ENCODE measurements around the gene HYDIN. TPM values are rescaled to one million over a fixed set of nuclear protein-coding genes. Genes with fewer than 3 reads are reported as not detected.

Gene HYDIN
- total RNA-seq, 1 donor from 2014 or later: 1.2 TPM

GRCh38 chr16:71225145-71225544, 5.4 kb downstream of the HYDIN start:
- TF ChIP-seq CTCF (IDR thresholded peaks at IDR 0.05): no peak
- intact Hi-C loops (cut with DNase I): no loop called here
- DNase-seq (ENCODE audit: low spot score in 2 of 2): no peak

GRCh38 chr16:71218306-71218963, 12.1 kb downstream of the HYDIN start:
- intact Hi-C loops (cut with DNase I): no loop called here
- DNase-seq (ENCODE audit: low spot score in 2 of 2): no peak
- peaks cover 0 to 7% of the 10 kb centered on the region in 2 donors for H3K9me3 ChIP-seq
- no peaks in the 10 kb centered on the region for H3K27me3 ChIP-seq
- no peaks in the 10 kb centered on the region for H3K4me1 ChIP-seq
- no peaks in the 10 kb centered on the region for H3K36me3 ChIP-seq
- H3K4me3 ChIP-seq: no peak overlapping the region
- no peak for TF ChIP-seq CTCF (IDR thresholded peaks at IDR 0.05)
- no peak overlapping the region for H3K27ac ChIP-seq

More at GRCh38 chr16:71225145-71225544, 5.4 kb downstream of the HYDIN start:
- Histone ChIP-seq H3K4me1 (no peaks in the 10 kb centered on the region), H3K9me3 (peaks cover 0 to 27% of the 10 kb centered on the region in 2 donors), H3K27me3 (no peaks in the 10 kb centered on the region), H3K27ac (no peak overlapping the region), H3K36me3 (no peaks in the 10 kb centered on the region), H3K4me3 (no peak overlapping the region)

- H3K4me1 ChIP-seq: no peaks in the 10 kb centered on the region
- TF ChIP-seq CTCF (IDR thresholded peaks at IDR 0.05): no peak
- H3K36me3 ChIP-seq: no peaks in the 10 kb centered on the region
- no peak for DNase-seq (ENCODE audit: low spot score in 2 of 2)
- intact Hi-C loops (cut with DNase I): no loop called here
- H3K9me3 ChIP-seq: peaks cover 0 to 7% of the 10 kb centered on the region in 2 donors
- H3K27me3 ChIP-seq: no peaks in the 10 kb centered on the region
- no peak overlapping the region for H3K4me3 ChIP-seq
- H3K27ac ChIP-seq: no peak overlapping the region
Measured at GRCh38 chr16:71217506-71217905, 13.0 kb downstream of the HYDIN start.

GRCh38 chr16:71216714-71217113, 13.8 kb downstream of the HYDIN start:
- Histone ChIP-seq H3K36me3 (no peaks in the 10 kb centered on the region), H3K9me3 (peaks cover 0 to 2% of the 10 kb centered on the region in 2 donors), H3K27ac (no peak overlapping the region), H3K4me1 (no peaks in the 10 kb centered on the region), H3K27me3 (no peaks in the 10 kb centered on the region), H3K4me3 (no peak overlapping the region)
- DNase-seq (ENCODE audit: low spot score in 2 of 2): no peak
- TF ChIP-seq CTCF (IDR thresholded peaks at IDR 0.05): no peak
- intact Hi-C loops (cut with DNase I): no loop called here

- no peak overlapping the region for H3K27ac ChIP-seq
- intact Hi-C loops (cut with DNase I): no loop called here
- no peaks in the 10 kb centered on the region for H3K36me3 ChIP-seq
- no peaks in the 10 kb centered on the region for H3K4me1 ChIP-seq
- no peak for DNase-seq (ENCODE audit: low spot score in 2 of 2)
- H3K4me3 ChIP-seq: no peak overlapping the region
- peak in 1 of 3 experiments; percentile 6 for TF ChIP-seq CTCF (IDR thresholded peaks at IDR 0.05)
- no peaks in the 10 kb centered on the region for H3K27me3 ChIP-seq
- H3K9me3 ChIP-seq: no peaks in the 10 kb centered on the region
Measured at GRCh38 chr16:71214746-71215381, 15.7 kb downstream of the HYDIN start.
